Kidney (tissue), 14 donors: ENCODE data around the gene USP40. TPM values are rescaled to one million over a fixed set of nuclear protein-coding genes. Genes with fewer than 3 reads are reported as not detected.

Experiments used
- DNase-seq, 5 donors: peaks; one replicate each; pipeline ENCODE4 v3.0.0-alpha.2; 2013 to 2020
- FAIRE-seq: peaks from 2 replicates; lab custom pipeline; 2012; peaks lifted over from hg19 to GRCh38; lab: Jason Lieb, UNC
- H3K27ac ChIP-seq, 2 donors: one replicate each; pipeline ENCODE4 v1.7.0; 2013; ENCODE audit warnings: low read depth in 2 of 2, low read length in 2 of 2, inconsistent platforms in 1 of 2
- H3K27me3 ChIP-seq: one replicate; pipeline ENCODE4 v1.7.1; 2013; ENCODE audit warnings: low read length, inconsistent platforms; ENCODE audit not compliant: control insufficient read depth, insufficient read depth
- H3K36me3 ChIP-seq, 3 donors: one replicate each; pipeline versions ENCODE4 v1.7.0 to v1.7.1; 2013; ENCODE audit warnings: low read length in 3 of 3, control low read depth in 1 of 3, inconsistent platforms in 1 of 3; ENCODE audit not compliant: insufficient read depth in 3 of 3, control insufficient read depth in 2 of 3
- H3K4me1 ChIP-seq, 3 donors: one replicate each; pipeline versions ENCODE4 v1.7.0 to v1.7.1; 2013; ENCODE audit warnings: low read length in 3 of 3, inconsistent platforms in 1 of 3, low read depth in 1 of 3; ENCODE audit not compliant: control insufficient read depth in 2 of 3, insufficient read depth in 2 of 3
- H3K4me3 ChIP-seq, 3 donors: one replicate each; pipeline versions ENCODE4 v1.7.0 to v1.8.1; 2013; ENCODE audit warnings: low read length in 3 of 3, control low read depth in 1 of 3, inconsistent platforms in 1 of 3
- H3K9ac ChIP-seq, 3 donors: one replicate each; pipeline versions ENCODE4 v1.7.0 to v1.7.1; 2013; ENCODE audit warnings: low read length in 3 of 3, control low read depth in 1 of 3, inconsistent platforms in 1 of 3
- H3K9me3 ChIP-seq, 3 donors: one replicate each; pipeline versions ENCODE4 v1.7.0 to v1.7.1; 2013; ENCODE audit warnings: low read length in 3 of 3, control low read depth in 1 of 3, inconsistent platforms in 1 of 3; ENCODE audit not compliant: control insufficient read depth in 2 of 3, insufficient read depth in 1 of 3
- CTCF ChIP-seq: IDR thresholded peaks from 3 replicates; pipeline ENCODE4 v1.5.1; 2012; ENCODE audit warnings: mild to moderate bottlenecking, moderate library complexity, borderline replicate concordance; ENCODE audit not compliant: insufficient read depth; ENCODE audit errors: extremely low read depth
- intact Hi-C: fragments of 100-400 bp; cut with DNase I; formaldehyde crosslinking; loops from one replicate; pipeline ENCODE4 v1.11.1; 2022
- polyA plus RNA-seq: library from polyadenylated mRNA; stranded (reverse); fragments of 350-450 nt; fragmentation: Illumina TruSeq; extraction: RNeasy Lipid Tissue Mini Kit (QIAGEN cat#74804); gene quantifications from one replicate; pipeline ENCODE4 v1.2.3, GENCODE V29; 2014; ENCODE audit warnings: low read depth, low replicate concordance; ENCODE audit not compliant: insufficient read depth
- total RNA-seq: library from RNA; stranded (reverse); fragmentation: NEBNext Ultra II Directional; extraction: Animal tissue kit (Norgen Biotek cat#: 25700); gene quantifications from one replicate; pipeline ENCODE4 v1.2.1, GENCODE V29; 2021
- donor health status: control.
- donor health status: control.
- donor health status: control.
- donor health status: control.
- donor health status: control.
- donor health status: DM: yes; HTN: yes; CAD: no.
- donor health status: Normal renal cell carcinoma (clear cell type).

The USP40 gene
- total and polyA plus RNA-seq, 2 donors from 2014 or later: 28.5 to 51.6 TPM

GRCh38 chr2:233428438-233428837 lies 138.1 kb downstream of the USP40 start:
- H3K36me3 ChIP-seq: no peaks in the 10 kb centered on the region
- no peak overlapping the region for H3K27ac ChIP-seq
- FAIRE-seq: no peak
- H3K4me1 ChIP-seq: no peaks in the 10 kb centered on the region
- H3K9ac ChIP-seq: no peak overlapping the region
- no peaks in the 10 kb centered on the region for H3K9me3 ChIP-seq
- no peaks in the 10 kb centered on the region for H3K27me3 ChIP-seq
- no peak for TF ChIP-seq CTCF
- DNase-seq: no peak
- intact Hi-C loops: no loop called here
- no peak overlapping the region for H3K4me3 ChIP-seq

- Histone ChIP-seq H3K9ac (no peak overlapping the region), H3K4me1 (no peaks in the 10 kb centered on the region), H3K27ac (no peak overlapping the region), H3K27me3 (no peaks in the 10 kb centered on the region), H3K9me3 (no peaks in the 10 kb centered on the region), H3K4me3 (no peak overlapping the region), H3K36me3 (no peaks in the 10 kb centered on the region)
- no peak for FAIRE-seq
- intact Hi-C loops: no loop called here
- no peak for DNase-seq
- no peak for TF ChIP-seq CTCF
Measured at GRCh38 chr2:233428008-233428407, 138.6 kb downstream of the USP40 start.

GRCh38 chr2:233426619-233427342 lies 139.8 kb downstream of the USP40 start:
- Histone ChIP-seq H3K9ac (no peak overlapping the region), H3K27ac (no peak overlapping the region), H3K36me3 (no peaks in the 10 kb centered on the region), H3K27me3 (no peaks in the 10 kb centered on the region), H3K9me3 (no peaks in the 10 kb centered on the region), H3K4me1 (no peaks in the 10 kb centered on the region), H3K4me3 (no peak overlapping the region)
- DNase-seq: no peak
- FAIRE-seq: no peak
- no peak for TF ChIP-seq CTCF
- intact Hi-C loops: no loop called here

Other genes starting within 250 kb of the USP40 start
- gene DGKD, start 212.3 kb downstream of the USP40 start, total RNA-seq: 32.3 TPM
- 2.6 TPM for gene DGKD, start 212.3 kb downstream of the USP40 start, polyA plus RNA-seq
- not detected for gene UGT1A8, start 50.9 kb upstream of the USP40 start, total RNA-seq
- 30.0 TPM for gene UGT1A8, start 50.9 kb upstream of the USP40 start, polyA plus RNA-seq
- gene UGT1A10, start 69.7 kb upstream of the USP40 start, total RNA-seq: not detected
- gene UGT1A10, start 69.7 kb upstream of the USP40 start, polyA plus RNA-seq: 6.6 TPM
- gene UGT1A9, start 105.1 kb upstream of the USP40 start, total RNA-seq: 1.4 TPM
- 414 TPM for gene UGT1A9, start 105.1 kb upstream of the USP40 start, polyA plus RNA-seq
- gene UGT1A7, start 115.1 kb upstream of the USP40 start, total RNA-seq: 0.35 TPM
- 1.3 TPM for gene UGT1A7, start 115.1 kb upstream of the USP40 start, polyA plus RNA-seq
- gene UGT1A6, start 126.1 kb upstream of the USP40 start, total RNA-seq: 43.7 TPM
- gene UGT1A6, start 126.1 kb upstream of the USP40 start, polyA plus RNA-seq: 110 TPM
- 2.1 TPM for gene UGT1A5, start 146.1 kb upstream of the USP40 start, total RNA-seq
- not detected for gene UGT1A5, start 146.1 kb upstream of the USP40 start, polyA plus RNA-seq
- gene UGT1A4, start 152.0 kb upstream of the USP40 start, total RNA-seq: 1.1 TPM
- gene UGT1A4, start 152.0 kb upstream of the USP40 start, polyA plus RNA-seq: 0.84 TPM
- 0.57 TPM for gene UGT1A3, start 162.3 kb upstream of the USP40 start, total RNA-seq
- gene UGT1A3, start 162.3 kb upstream of the USP40 start, polyA plus RNA-seq: 0.47 TPM
- 1.4 TPM for gene UGT1A1, start 193.5 kb upstream of the USP40 start, total RNA-seq
- gene UGT1A1, start 193.5 kb upstream of the USP40 start, polyA plus RNA-seq: 3.6 TPM
- not detected for gene MROH2A, start 211.5 kb upstream of the USP40 start, total RNA-seq
- gene MROH2A, start 211.5 kb upstream of the USP40 start, polyA plus RNA-seq: 1.8 TPM